Coronary artery (tissue), 2 donors: Measurements from ENCODE around the gene HOXB6.

Experiments
- DNase-seq: peaks from one replicate; pipeline ENCODE4 v3.0.0-alpha.2; 2017; ENCODE audit warnings: low spot score
- H3K27ac ChIP-seq, 2 donors: fragments of 200-600 bp; sonication (generic); one replicate each; pipeline ENCODE4 v1.5.1; 2016 to 2019
- H3K4me3 ChIP-seq: fragments of 200-600 bp; sonication (generic); 2 replicates; pipeline ENCODE4 v1.5.1; 2016; ENCODE audit warnings: mild to moderate bottlenecking, moderate library complexity
- CTCF ChIP-seq: fragments of 200-600 bp; sonication (generic); IDR thresholded peaks from one replicate; pipeline ENCODE4 v1.5.1; 2019; ENCODE audit warnings: antibody characterized with exemption

HOXB6 gene

GRCh38 chr17:48587276-48588073 lies 17.3 kb downstream of the HOXB6 start:
- Histone ChIP-seq H3K4me3 (no peak overlapping the region), H3K27ac (peak overlapping the region in 1 of 2 donors; percentile 43)
- no peak for DNase-seq
- TF ChIP-seq CTCF = no peak

- TF ChIP-seq CTCF = no peak
These were observed 18.2 kb downstream of the HOXB6 start for GRCh38 chr17:48586355-48587258.

GRCh38 chr17:48584223-48584741 lies 20.5 kb downstream of the HOXB6 start:
- no peak overlapping the region for H3K27ac ChIP-seq
- peak overlapping the region; percentile 74 for H3K4me3 ChIP-seq
- DNase-seq = no peak
- TF ChIP-seq CTCF = no peak

More at GRCh38 chr17:48586355-48587258, 18.2 kb downstream of the HOXB6 start:
- Histone ChIP-seq H3K4me3 (peak overlapping the region; percentile 74), H3K27ac (peak overlapping the region in 1 of 2 donors; percentile 57)
- no peak for DNase-seq

GRCh38 chr17:48583708-48584222 lies 21.0 kb downstream of the HOXB6 start:
- TF ChIP-seq CTCF = no peak
- H3K4me3 ChIP-seq = no peak overlapping the region
- H3K27ac ChIP-seq = no peak overlapping the region
- DNase-seq = no peak

GRCh38 chr17:48582750-48583069 lies 22.1 kb downstream of the HOXB6 start:
- no peak overlapping the region for H3K4me3 ChIP-seq
- TF ChIP-seq CTCF = no peak
- DNase-seq = no peak

GRCh38 chr17:48579760-48580554 lies 24.8 kb downstream of the HOXB6 start:
- no peak for DNase-seq
- TF ChIP-seq CTCF = no peak
- Histone ChIP-seq H3K27ac (peak overlapping the region in 1 of 2 donors; percentile 82), H3K4me3 (no peak overlapping the region)

More at GRCh38 chr17:48582750-48583069, 22.1 kb downstream of the HOXB6 start:
- peak overlapping the region in 1 of 2 donors; percentile 38 for H3K27ac ChIP-seq
